ENCODE data around the gene CHRND.

Gene CHRND

DNA sequence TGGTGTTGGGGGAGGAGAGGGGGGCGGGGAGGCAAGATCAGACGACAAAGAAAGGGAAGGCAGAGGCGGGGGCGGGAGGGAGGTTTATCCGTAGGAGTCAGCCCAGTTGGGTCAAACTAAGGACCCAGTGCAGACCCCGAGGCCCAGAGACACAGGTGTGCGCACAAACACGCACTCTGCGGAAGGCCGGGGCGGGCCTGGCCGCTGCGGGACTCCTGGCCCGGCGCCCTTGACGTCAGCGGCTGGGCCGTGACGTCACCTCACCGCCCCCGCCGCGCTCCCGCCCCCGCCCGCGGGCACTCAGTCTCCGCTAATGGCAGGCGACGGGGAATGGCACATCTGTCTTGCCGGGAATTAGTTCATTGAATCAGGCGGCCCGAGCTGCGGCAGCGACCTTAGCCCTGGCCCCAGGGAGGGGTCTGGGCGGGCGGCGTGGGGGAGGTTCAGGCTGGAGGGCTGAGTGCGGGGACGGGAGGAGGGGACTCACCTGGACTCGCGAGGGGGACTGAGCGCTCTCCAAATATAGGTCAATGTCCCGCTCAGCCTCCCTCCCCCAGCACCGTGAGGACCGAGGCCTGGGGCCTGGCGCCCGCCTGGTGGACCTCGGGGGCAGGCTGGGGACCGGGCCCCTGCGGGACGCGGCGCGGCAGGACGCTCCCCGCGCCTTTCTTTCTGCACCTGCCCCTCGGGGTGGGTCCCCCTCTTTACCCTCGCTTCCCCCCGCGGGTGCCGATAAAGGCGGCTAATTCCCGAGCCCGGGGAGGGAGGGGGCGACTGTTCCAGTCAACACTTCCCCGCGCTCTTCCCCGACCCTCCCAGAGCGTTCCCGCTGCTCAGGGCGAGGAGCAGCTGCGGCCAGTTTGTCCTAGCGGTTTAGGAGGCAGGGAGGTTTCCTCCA is 22.8 kb upstream of the CHRND start:
- in situ Hi-C loops (cut with MboI; ENCODE audit: low sequenced_read_pairs) = no loop called here

DNA sequence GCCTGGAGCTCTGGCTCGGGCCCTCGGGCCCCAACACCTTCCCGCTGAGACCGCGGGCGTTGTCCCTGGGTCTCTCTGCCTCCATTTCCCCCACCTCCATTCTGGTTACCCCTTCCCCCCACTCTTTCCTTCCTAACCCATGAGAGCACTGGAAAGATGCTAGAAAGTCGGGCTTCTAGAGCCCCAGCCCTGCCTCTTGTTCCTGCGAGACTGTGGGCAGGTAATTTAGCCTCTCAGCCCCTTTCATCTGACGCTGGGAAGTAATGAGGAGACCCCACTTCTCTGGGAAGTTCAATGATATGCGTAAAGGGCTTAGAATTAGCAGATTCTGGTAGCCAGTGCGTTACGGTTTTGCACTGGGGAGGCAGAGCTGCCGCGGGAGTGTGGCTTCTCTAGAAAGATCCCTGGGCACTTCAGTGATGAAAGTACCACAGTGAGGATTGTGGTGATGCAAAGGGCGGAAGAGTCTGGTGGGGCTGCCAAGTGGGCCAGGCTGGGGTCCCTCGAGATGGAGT is 22.1 kb upstream of the CHRND start:
- in situ Hi-C loops (cut with MboI; ENCODE audit: low sequenced_read_pairs) = no loop called here

DNA sequence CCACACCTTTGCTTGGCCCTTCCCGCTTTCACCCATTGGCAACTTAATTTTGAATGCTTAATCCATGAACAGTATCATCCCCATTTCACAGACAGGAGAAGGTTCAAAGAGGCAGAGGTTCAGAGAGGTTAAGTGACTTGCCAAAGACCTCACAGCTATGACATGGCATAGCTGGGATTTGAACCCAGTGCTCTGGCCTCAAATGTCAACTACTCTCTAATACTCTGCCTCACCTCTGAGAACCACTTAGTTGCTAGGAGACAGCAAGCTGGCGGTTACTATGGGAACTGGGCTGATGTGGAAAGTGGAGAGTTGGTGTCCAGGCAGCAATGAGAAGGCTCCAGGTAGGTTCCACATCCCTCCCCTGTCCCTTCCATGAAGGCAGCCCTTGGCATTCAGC is 21.5 kb upstream of the CHRND start:
- in situ Hi-C loops (cut with MboI; ENCODE audit: low sequenced_read_pairs) = no loop called here

DNA sequence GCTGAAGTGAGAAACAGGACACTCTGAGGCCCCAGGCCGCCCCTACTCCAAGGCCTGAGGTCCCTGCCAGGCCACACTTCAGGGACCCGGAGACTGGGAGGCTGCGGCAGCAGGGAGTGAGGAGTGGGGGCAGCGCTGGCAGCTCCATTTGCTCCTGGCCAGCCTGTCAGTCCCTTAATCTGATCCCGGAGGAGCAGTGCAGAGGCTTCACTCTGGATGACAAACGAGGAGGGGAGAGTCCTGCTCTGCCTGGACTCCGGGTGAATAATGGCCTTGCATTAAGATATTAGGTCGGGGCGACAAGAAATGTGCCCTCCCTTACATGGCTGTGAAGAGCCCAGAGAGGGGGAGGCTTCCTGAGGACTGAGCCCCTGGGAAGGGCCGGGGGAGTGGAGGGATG is 20.1 kb upstream of the CHRND start:
- in situ Hi-C loops (cut with MboI; ENCODE audit: low sequenced_read_pairs) = no loop called here

DNA sequence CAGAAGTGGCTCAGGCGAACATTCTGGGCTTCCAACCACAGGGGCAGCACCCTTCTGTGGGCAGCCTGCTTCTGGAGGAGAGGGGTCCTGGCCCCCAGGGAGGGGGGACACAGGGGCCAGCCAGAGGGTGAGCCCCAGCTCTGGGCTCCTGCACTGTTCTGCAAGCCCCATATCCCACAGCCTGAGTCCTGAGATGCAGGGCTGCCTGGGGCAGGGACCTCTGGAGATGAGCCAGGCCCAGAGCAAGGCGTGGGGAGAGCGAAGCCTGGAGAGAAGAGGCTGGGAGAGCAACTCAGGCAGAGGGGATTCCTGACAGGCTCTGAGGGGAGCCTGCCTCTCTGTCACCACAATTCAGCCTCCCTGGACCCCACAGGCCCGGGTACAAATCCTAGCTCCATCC is 19.3 kb upstream of the CHRND start:
- in situ Hi-C loops (cut with MboI; ENCODE audit: low sequenced_read_pairs) = no loop called here

DNA sequence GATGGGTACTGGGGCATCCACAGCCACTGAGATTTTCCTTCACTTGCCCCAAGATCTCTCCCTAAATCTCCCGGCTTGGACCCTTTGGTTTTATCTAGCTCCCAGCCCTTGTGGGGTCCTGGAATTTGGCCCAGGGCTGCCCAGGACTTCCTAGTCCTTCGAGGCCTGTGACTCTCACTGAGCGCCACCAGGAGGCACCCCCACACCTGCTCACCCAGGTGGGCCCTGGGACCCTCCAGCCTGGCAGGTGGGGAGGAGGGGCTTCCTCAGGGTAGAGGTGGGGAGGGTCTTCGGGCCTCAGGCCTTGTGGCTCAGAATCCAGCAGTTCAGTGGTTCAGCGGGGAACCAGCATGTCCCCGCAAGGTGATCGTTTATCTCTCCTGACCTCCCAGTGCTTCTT is 17.7 kb upstream of the CHRND start:
- in situ Hi-C loops (cut with MboI; ENCODE audit: low sequenced_read_pairs) = no loop called here

DNA sequence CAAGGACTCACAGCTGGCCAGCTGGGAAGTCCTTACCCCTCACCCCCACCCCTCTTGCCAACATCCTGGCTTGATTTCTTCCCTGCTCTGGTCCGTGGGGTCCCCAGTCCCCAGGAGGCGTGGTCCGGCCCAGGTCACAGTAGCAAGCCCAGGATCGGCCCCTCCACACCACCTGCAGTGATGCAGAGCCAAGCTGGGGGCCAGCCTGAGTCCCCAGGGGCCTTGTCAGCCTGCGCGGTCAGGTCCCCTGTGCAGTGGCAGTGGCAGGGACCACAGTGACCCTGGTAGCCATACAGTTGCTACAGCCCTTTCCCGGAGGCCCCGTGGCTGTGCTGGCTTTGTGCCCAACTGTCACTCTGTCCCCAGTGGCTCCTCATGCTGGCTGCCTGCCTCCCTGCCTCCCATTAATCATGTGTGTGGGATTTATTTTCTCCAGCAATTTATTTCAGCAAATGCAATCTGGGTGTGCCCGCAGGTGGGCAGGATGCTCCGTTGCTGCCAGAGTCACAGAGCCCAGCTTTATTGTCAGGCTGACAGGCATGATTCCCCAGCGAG is 14.5 kb upstream of the CHRND start:
- in situ Hi-C loops (cut with MboI; ENCODE audit: low sequenced_read_pairs) = no loop called here

DNA sequence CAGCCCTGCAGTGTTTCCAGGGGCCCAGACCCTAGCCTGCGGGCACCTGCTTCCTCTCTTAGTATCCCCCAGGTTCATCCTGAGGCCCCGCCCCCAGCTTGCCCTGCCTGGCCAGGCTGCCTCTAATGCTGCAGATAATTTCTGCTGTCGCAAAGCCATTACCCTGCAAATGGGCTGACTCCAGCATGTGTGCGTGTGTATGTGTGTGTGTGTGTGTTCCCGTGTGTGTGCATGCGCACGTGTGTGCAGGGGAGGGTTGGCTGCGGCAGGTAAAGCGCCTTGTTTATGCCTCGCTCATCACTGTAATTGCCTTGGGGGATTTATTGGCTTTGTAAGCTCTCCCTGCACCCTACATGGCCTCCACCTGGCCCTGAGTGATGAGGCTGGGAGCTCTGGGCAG is 13.4 kb upstream of the CHRND start:
- in situ Hi-C loops (cut with MboI; ENCODE audit: low sequenced_read_pairs) = no loop called here

DNA sequence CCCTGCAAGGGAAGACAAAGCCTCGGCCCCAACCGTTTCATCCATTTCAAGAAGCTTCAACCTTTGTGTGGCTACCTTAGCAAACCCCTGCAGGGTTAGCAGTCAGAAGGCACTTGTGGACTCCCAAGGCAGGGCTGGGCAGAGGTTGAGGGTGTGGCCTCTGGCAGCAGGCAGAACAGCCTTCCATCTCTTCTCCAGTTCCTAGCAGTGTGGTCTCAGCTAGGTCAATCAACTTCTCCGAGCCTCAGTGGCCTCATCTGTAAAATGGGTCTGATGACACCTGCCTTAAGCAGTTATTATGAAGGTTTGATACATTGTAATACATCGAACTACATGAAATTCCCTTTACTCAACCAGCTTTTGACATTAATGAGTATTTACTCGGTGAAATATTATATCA is 12.6 kb upstream of the CHRND start:
- in situ Hi-C loops (cut with MboI; ENCODE audit: low sequenced_read_pairs) = no loop called here

DNA sequence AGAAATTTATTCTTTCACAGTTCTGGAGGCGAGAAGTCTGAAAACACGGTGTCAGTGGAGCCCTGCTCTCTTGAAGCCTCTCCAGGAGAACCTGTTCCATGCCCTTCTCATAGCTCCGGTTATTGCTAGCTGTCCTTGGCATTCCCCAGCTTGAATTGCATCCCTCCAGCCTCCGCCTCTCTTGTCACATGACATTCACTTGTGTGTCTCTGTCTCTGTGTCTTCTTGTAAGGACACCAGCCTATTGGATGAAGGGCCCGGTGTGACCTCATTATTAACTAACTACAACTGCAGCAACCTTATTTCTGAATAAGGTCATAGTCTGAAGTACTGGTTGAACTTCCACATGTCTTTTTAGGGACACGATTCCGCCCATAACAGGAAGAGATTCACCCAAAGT is 10.3 kb upstream of the CHRND start:
- in situ Hi-C loops (cut with MboI; ENCODE audit: low sequenced_read_pairs) = no loop called here

DNA sequence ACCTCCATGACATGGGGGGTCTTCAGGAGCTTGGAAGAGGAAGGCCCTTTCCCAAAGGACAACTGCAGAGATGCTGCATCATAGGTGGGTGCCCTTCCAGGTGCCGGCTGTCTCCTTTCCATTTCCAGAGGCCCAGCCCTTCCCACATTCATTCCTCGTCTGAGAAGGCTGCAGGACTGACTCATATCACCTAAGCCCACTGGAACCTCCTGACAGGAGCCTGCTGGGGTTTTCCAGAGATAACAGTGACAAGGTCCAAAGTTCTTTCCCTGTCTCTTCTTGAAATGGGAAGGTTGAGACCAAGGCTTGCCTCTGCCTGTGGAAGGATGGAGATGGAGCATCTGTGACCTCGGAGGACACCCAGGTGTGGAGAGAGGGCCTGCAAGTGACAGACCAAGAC is 9.4 kb upstream of the CHRND start:
- in situ Hi-C loops (cut with MboI; ENCODE audit: low sequenced_read_pairs) = no loop called here

DNA sequence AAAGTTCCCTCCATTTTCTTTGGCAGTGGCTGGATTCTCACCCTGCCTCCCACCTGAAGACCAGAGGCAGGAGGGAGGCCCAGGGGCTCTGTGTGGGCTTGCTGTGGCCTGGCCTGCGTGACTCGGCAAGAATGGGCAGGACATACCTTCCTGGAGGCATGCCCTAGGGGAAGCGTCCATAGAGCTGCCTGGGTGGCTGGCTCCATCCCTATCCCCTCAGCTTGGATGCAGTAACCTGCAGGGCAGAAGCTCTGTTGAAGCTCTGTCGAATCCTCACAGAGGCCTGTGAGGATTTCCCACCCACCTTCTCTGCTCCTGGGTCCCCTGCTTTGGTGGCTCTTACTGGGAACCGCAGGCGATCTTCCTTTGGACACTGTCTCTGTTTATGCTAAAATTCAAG is 7.1 kb upstream of the CHRND start:
- in situ Hi-C loops (cut with MboI; ENCODE audit: low sequenced_read_pairs) = no loop called here

DNA sequence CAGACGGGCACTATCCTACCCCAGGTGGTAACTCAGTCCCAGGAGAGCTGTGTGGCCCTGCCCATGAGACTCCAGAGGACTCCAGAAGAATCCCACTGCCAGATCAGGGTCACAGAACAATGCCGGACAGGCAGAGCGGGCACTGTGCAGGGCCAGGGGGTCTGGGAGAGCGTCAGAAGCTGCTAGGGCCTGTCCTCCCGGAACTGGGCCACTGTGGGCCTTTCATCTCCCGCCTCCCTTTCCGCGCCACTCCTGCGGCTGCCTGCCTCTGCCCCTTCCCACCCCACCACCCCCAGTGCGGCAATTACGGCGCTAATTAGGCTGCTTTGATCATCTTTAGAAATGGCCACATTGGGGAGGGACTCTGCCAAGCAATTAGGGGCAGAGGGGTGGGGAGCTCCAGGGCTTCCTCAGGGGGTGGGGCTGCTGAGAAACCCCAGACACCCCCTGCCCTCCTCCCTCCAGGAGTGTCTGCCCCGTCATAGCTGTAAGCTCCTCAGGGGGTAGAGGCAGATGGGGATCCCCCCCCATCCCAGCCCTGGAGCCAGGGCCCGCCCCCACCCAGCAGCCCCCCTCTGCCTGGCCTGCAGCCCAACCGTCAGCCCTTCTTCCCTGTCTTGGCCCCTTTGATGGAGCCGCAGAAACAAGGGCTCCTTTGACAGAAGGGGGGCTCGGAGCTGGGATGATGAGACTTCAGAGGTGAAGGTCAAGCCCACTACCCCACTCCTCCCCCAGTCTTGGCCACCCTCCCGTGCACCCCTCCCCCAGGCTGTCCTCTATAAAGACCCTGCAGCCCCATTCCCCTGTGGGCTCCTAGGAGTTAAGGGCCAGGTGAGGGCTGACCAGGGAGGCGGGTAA is 6.2 kb upstream of the CHRND start, which contains the start of gene PRSS56:
Gene PRSS56 (plus strand): TSS at position 808 of the 858 bp plus-strand sequence. CDS start 211 bp downstream, outside the sequence.
- in situ Hi-C loops (cut with MboI; ENCODE audit: low sequenced_read_pairs) = no loop called here

DNA sequence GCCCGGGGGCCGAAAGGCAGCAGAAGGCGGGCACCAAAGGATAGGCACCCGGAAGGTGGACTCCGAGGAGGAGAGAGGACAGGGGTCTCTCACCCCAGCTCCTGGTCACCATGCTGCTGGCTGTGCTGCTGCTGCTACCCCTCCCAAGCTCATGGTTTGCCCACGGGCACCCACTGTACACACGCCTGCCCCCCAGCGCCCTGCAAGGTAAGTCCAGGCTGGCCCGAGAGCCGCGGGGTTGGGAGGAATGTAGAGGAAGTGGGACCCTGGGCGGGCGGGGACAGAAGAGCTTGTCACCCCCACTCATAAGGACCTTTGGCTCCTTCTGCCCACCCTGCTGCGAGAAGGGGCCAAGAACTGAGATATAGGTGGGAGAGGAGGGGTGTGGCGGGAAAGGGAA is 5.5 kb upstream of the CHRND start:
- in situ Hi-C loops (cut with MboI; ENCODE audit: low sequenced_read_pairs) = no loop called here

DNA sequence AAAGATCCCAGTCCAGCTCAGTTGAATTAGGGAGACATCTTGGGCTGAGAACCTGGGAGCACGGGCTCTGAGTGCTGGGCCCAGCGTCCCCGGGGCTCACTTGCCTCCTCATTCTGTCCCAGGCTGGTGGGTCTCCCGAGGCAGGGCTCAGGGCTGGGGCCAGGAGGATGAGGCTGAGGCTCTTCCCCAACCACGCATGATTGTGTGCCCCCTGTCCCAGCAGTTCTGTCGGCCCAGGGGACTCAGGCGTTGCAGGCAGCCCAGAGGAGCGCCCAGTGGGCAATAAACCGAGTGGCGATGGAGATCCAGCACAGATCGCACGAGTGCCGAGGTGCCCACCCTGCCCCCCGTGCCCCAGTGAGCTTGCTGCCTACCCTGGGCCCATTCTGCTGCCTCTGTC is 4.9 kb upstream of the CHRND start:
- in situ Hi-C loops (cut with MboI; ENCODE audit: low sequenced_read_pairs) = no loop called here

DNA sequence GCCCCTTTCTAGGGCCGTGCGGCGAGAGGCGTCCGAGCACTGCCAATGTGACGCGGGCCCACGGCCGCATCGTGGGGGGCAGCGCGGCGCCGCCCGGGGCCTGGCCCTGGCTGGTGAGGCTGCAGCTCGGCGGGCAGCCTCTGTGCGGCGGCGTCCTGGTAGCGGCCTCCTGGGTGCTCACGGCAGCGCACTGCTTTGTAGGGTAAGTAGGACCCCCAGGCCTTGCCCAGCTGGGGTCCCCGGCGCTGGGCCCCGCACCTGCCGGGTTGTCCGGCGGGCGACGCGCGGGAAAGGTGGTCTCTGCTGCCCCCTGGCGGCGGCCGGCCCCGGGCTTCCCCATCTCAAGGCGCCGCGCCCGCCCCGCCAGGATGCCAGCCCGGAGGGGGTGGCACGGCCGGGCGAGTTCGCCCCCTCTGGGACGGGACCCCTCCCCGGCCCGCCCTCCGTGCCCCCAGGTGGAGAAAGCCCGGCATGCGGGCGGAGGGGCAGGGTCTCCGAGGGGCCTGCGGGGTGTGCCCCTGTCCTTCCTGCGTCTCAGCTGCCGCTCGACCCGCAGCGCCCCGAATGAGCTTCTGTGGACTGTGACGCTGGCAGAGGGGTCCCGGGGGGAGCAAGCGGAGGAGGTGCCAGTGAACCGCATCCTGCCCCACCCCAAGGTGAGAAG is 3.9 kb upstream of the CHRND start:
- in situ Hi-C loops (cut with MboI; ENCODE audit: low sequenced_read_pairs) = no loop called here

DNA sequence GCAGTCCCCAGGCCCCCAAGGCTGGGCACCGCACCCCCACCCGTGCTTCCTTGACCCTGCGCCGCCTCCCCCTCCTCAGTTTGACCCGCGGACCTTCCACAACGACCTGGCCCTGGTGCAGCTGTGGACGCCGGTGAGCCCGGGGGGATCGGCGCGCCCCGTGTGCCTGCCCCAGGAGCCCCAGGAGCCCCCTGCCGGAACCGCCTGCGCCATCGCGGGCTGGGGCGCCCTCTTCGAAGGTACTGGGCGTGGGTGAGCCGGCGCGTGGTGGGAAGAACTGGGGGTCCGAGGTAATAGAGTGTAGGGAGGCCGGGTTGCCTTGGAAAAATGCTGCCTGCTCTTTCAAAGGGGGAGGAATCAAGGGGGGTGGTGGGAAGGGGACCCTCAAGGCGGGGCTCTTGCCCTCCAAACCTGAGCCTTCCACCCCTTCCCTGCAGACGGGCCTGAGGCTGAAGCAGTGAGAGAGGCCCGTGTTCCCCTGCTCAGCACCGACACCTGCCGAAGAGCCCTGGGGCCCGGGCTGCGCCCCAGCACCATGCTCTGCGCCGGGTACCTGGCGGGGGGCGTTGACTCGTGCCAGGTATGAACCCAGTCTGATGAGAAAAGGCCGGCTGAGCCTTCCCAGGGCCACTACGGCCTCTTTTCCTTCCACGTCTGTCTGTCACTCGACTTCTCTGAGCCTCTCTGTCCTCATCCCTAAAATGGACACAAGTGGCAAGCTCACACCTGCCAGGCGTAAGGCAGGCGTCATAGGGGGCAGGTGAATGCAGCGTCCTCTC is 3.1 kb upstream of the CHRND start:
- in situ Hi-C loops (cut with MboI; ENCODE audit: low sequenced_read_pairs) = no loop called here

DNA sequence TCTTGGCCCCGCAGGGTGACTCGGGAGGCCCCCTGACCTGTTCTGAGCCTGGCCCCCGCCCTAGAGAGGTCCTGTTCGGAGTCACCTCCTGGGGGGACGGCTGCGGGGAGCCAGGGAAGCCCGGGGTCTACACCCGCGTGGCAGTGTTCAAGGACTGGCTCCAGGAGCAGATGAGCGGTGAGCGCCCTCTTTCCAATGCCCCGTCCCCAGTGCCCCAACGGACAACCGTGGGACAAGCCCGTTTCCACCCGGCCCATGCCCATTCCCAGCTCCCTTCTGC is 2.6 kb upstream of the CHRND start:
- in situ Hi-C loops (cut with MboI; ENCODE audit: low sequenced_read_pairs) = no loop called here

DNA sequence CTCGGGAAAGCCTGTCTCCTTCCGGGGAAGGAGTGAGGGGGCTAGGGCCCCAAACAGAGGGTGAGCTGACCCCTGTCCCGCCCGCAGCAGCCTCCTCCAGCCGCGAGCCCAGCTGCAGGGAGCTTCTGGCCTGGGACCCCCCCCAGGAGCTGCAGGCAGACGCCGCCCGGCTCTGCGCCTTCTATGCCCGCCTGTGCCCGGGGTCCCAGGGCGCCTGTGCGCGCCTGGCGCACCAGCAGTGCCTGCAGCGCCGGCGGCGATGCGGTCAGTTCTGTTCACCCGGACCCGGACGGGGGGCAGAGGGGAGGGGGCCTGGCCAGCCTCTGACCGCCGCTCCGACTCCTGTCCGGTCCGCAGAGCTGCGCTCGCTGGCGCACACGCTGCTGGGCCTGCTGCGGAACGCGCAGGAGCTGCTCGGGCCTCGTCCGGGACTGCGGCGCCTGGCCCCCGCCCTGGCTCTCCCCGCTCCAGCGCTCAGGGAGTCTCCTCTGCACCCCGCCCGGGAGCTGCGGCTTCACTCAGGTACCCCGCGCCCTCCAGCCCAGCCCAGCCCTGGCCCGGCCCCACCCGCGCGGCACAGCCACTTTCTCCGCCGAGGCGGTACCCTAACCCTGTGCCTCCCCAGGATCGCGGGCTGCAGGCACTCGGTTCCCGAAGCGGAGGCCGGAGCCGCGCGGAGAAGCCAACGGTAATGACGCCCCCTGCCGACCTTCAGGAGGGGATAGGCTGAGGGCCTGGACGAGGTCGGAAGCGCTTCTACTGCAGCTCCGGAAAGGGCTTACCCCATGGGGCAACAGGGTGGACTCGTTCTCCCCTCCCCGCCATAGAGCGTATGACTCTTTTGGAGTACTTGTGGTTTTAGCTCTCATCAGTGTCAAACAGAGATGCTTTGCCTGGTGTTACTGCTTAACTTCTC is 2.0 kb upstream of the CHRND start:
- in situ Hi-C loops (cut with MboI; ENCODE audit: low sequenced_read_pairs) = no loop called here
